ELF-1 (cell line): ENCODE data around the gene RAD9A.
A peak's percentile ranks its signal among the peaks of the same experiment; 100 is the strongest.
"Not testable (repeated sequence)": the region's sequence is repeated elsewhere in the genome, so short reads cannot be mapped to it uniquely, and the experiment has no call there.

Experiments used
- DNase-seq: peaks from one replicate; pipeline ENCODE4 v3.0.0-alpha.2; 2016; ENCODE audit warnings: low read depth, low spot score

Gene RAD9A

DNA sequence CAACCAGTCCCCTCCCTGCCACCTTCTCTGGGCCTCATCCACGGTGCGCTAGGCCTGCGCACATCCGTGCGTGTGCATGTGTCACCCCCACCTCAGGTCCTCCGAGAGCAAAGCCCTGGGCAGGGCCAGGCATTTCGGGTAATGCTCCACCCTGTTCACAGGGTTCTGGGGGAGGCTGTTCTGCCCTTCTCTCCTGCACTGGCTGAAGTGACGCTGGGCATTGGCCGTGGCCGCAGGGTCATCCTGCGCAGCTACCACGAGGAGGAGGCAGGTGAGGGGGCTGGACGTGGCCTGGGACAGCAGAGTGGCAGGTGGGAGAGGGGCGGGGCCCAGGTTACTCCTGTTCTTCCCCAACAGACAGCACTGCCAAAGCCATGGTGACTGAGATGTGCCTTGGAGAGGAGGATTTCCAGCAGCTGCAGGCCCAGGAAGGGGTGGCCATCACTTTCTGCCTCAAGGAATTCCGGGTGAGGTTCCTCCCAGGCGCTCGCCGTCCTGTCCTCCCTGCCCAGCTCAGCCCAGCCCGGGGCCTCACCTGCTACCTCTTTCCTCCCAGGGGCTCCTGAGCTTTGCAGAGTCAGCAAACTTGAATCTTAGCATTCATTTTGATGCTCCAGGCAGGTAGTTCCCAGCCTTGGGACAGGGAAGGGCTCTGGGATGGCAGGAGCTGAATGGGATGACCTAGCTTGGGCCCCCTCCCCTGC is 3.9 kb downstream of the RAD9A start:
- no peak for DNase-seq

DNA sequence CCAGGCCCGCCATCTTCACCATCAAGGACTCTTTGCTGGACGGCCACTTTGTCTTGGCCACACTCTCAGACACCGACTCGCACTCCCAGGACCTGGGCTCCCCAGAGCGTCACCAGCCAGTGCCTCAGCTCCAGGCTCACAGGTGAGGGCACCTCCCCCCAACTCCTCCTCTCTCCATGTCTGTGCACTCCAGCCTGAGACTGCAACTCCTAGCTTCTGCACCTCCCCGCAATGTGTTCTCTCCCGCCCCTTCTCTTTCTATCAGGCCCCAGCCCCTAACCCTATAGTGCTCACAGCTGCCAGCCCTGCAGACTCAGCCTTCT is 4.4 kb downstream of the RAD9A start:
- DNase-seq, result no peak

DNA sequence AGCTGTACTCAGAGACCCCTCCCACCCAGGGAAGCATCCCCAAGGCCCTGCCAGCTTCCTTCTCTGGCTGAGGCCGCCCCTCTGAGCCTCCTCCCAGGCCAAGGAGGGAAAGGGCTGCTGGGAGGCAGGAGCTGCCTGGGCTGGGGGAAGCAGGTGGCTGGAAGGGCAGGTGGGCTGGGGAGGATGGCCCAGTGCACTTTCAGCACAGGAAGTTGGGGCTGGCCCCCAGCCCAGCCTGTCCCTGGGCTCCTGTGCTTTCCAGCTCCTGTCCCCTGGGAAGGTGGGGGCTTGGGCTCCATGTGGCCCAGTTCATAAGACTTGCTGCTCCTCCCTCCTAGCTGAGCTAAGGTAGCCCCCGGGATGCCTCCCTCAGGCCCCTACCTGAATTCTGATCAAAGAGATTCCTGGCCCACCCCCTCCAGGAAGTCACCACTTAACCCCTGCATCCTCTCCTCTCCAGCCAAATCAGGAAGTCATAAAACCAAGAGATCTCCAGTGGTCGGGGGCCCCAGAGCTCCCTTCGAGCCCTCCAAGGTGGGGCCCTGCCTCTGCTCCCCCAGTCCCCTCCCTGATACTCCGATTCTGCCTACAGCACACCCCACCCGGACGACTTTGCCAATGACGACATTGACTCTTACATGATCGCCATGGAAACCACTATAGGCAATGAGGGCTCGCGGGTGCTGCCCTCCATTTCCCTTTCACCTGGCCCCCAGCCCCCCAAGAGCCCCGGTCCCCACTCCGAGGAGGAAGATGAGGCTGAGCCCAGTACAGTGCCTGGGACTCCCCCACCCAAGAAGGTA is 5.0 kb downstream of the RAD9A start:
- peak; percentile 53 for DNase-seq

DNA sequence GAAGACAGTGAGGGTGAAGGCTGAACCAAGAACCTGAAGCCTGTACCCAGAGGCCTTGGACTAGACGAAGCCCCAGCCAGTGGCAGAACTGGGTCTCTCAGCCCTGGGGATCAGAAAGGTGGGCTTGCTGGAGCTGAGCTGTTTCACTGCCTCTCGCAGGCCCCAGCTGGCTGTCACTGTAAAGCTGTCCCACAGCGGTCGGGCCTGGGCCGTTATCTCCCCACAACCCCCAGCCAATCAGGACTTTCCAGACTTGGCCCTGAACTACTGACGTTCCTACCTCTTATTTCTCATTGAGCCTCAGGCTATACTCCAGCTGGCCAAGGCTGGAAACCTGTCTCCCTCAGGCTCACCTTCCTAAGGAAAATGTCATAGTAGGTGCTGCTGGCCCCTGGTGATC is 5.8 kb downstream of the RAD9A start:
- no peak for DNase-seq

DNA sequence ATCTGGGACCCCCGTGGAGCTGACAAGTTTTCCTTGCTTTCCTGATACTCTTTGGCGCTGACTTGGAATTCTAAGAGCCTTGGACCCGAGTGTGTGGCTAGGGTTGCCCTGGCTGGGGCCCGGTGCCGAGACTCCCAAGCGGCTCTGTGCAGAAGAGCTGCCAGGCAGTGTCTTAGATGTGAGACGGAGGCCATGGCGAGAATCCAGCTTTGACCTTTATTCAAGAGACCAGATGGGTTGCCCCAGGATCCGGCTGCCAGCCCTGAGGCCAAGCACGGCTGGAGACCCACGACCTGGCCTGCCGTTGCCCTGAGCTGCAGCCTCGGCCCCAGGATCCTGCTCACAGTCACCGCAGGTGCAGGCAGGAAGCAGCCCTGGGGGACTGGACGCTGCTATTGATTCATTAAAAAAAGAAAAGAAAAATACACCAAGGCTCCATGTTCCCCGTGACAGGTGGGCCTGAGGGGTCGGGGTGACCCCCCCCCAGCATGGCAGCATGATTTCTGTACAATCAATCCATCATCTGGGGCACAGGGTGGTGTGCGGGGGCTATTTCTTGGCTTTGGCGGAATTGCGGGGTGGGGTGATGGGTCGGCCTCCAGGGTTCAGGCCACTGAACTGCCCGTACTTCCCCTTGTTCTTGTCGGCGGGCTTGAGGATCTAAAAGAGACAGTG is 6.3 kb downstream of the RAD9A start:
- no peak for DNase-seq

DNA sequence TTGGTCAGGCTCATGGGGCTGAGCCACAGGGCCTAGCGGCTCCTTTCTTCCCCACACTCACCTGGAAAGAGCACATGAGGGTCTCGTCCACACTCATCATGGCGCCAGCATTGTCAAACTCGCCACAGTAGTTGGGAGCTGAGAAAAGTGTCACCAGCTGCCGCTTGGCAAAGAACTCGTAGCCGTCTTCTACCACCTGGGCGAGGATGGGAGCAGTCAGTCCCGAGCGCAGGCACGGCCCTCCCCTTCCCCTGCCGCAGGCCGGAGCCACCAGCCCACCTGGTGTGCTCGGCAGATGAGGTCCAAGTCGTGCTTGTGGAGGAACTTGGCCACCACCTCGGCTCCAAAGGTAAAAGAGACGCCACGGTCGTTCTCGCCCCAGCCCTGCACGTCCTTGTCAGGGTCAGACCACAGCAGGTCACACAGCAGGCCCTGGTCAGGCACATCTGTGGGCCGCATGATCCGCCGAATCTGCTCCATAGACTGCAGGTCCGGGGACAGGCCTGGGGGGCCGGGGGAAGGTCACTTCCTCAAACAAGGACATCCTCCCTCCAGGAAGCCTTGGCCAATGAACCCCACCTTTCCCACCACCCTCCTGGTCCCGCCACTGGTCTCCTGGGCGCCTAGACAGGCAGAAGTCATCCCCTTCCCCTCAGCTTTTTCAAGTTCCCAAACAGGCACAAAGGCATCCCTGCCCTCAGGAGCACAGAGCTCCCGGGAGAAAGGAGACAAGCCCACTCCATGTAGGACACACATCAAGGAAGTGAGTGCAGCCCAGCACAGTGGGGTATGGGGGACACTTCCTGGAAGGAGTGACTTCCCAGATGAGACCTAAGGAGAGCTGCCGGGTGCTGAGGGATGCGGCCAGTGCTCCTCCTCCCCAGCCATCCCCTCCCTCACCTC is 7.1 kb downstream of the RAD9A start:
- DNase-seq, result no peak

DNA sequence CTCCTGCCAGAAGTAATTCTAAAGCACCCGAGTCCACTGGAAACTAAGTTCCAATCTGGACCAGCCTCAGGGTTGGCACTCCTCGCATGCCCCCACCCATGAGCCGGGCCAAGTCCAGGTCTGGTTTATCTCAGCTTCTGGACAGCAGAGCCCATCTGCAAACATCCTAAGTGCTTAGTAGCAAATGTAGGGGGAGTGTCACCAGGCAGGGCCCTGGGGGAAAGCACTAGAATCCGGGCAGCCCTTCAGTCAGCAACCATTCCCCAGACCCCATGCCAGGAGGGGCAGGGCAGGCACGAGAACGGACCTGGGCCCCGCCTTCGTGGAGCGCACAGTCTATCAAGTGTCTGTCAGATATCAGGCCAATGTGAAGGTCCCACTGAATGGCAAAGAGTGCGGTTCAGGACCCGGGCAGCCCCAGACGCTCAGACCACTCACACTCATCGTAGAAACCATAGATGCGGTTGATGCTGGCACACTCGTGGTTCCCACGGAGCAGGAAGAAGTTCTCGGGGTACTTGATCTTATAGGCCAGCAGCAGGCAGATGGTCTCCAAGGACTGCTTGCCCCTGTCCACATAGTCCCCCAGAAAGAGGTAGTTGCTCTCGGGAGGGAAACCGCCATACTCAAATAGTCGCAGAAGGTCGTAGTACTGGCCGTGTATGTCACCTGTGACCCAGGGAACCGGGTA is 8.6 kb downstream of the RAD9A start:
- DNase-seq, result peak; percentile 58

DNA sequence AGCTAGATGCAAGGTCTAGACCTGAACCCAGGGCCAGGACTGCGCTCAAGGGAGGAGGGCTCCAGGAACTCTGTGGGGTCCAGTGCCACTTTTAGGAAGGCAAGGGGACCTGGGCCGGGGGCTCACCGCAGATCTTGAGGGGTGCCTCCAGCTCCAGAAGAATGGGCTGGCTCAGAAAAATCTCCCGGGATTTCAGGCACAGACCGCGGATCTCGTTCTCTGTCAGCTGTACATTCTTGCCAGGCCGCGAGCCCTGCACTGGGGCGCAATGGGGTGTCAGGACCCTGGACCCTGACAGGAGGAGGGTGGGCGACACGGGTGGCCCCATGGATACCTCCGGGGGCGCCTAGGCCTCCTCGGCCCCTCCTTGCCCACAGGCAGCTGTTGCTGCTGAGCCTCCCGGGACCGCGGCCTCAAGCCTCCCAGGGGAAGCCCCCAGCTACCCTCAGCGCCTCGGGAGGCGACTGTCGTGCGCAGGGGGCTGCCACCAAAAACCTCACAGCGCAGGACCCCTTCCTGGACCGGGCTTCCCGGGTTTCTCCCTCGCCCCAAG is 9.2 kb downstream of the RAD9A start:
- no peak for DNase-seq

DNA sequence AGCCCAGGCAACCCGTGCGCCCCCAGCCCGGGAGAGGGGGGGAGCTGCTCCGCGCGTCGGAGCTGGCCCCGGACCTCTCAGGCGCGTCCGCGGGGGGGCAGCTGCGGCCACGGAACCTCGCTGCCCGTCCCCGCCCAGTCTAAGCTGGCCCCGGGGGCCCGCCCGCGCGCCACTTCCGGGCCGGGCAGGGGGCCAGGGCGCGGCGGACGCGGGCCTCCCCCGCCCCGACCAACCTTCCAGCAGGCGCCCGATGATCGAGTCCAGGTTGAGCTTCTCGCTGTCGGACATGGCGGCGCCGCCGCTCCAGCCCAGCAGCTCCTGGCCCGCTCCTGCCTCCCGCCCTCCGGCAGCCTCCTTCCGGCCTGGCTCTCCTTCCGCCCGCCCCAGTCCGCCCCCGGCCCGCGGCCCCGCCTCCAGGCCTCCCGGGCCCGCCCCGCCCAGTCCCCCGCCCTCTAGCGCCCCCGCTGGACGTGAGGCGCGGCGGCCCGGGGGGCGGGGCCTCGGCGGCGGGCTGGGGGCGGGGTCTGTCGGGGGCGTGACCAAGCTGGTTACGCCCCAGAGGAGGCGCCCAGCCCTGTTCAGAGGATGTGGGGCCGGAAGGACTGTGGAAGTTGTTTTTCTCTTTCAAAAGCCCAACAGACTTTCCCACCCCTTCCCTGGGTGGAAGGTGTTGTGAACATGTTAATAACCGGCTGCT is 9.9 kb downstream of the RAD9A start, which contains the start of gene PPP1CA:
Gene PPP1CA, minus strand, starts transcription at position 364 of the 697 bp plus-strand sequence. Its CDS starts 76 bp downstream, at position 288.
- peak; percentile 75 for DNase-seq

DNA sequence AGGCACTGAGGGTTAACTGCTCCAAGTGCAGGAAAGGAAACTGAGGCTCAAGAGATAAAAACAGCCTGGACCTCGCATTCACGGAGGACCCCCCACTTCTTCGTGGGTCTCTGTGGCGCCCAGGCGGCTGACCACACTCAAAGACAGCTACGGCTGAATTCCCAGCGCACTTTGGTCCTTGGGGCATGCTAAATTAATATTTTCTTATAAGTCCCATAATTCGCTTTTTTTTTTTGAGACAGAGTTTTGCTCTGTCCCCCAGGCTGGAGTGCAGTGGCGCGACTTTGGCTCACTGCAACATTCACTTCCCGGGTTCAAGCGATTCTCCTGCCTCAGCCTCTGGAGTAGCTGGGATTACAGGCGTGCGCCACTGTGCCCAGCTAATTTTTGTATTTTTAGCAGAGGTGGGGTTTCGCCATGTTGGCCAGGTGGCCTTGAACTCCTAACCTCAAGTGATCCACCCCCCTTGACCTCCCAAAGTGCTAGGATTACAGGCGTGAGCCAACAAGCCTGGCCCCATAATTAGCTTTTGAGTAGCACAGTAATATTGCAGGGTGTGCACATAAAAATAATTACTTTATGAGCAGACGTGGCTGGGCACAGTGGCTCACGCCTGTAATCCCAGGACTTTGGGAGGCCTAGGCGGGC is 10.5 kb downstream of the RAD9A start:
- DNase-seq, result not testable (repeated sequence)

DNA sequence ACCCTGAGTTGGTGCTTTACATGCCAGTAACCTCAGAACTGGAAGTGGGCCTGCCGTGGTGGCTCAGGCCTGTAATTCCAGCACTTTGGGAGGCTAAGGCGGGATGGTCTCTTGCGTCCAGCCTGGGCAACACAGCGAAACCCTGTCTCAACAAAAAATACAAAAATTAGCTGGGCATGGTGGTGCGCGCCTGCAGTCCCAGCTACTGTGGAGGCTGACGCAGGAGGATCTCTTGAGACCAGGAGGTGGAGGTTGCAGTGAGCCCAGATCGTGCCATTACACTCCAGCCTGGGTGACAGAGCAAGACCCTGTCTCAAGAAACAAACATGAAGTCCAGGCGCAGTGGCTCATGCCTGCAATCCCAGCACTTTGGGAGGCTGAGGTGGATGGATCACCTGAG is 11.3 kb downstream of the RAD9A start:
- DNase-seq, result not testable (repeated sequence)

DNA sequence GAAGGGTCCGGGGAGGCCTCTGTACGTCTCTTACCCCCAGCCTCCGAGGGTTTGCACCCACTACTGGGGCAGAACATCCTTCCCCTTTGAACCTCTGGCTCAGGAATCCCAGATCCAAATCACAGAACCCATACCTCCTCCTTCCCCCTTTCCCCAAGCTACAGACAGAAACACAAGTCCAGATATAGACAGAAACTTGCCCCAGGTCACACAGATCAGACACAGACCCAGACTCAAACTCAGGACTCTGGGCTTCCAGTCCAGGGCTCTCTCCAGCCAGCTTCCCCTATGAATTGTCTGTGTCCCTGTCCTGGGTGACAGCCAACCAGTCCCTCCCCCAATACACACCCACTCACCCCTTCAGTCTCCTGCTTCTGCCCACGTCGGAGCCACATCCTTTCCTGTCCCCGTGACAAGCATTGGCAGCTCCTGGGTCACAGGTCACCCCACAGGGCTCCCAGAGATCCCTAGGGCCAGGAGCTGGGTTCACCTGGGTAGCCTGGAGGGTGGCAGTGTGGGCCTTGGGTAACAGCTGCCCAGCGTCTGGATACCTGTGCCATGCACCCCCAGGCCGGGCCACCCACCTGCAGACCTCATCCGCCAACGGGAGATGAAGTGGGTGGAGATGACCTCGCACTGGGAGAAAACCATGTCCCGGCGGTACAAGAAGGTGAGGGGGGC is 12.9 kb downstream of the RAD9A start:
- no peak for DNase-seq

DNA sequence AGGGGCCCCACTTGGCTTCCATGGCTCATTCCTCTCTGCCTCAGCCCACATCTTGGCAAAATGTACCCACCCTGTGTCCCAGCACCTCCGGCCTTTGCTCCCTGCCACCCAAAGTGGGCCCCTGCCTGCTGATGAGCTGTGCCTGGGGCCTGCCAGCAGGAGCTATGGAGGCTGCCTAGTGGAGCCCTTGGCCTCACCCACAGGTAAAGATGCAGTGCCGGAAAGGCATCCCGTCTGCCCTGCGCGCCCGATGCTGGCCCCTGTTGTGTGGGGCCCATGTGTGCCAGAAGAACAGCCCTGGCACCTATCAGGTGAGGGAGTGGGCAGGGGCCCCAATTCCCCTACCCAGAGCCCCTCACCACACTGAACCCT is 13.4 kb downstream of the RAD9A start:
- no peak for DNase-seq

DNA sequence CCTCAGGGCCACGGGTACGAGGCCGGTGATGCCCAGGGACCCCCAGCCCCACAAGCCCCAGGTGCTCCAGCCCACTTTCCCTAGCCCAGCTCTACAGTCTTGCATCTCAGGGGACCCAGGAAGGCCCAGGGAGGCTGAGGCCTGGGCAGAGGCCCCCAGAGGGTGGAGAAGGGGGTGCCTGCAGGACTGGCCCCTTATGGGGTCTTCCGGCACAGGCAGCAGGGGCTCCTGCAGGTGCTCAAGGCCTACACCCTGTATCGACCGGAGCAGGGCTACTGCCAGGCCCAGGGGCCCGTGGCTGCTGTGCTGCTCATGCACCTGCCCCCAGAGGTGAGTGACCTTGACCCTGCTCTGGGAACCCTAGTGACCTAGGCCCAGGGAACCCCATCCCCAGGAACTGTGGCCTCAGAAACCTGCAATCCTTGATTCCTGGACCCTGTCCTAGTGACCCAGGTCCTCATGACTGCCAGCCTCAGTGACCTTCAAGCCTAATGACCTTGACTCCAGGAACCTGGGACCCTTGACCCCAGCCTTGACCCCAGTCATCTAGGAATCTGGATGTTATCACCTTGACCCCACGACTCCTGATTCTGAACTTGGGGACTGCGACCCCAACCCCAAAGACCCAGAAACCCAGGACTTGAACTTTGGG is 14.0 kb downstream of the RAD9A start:
- no peak for DNase-seq

DNA sequence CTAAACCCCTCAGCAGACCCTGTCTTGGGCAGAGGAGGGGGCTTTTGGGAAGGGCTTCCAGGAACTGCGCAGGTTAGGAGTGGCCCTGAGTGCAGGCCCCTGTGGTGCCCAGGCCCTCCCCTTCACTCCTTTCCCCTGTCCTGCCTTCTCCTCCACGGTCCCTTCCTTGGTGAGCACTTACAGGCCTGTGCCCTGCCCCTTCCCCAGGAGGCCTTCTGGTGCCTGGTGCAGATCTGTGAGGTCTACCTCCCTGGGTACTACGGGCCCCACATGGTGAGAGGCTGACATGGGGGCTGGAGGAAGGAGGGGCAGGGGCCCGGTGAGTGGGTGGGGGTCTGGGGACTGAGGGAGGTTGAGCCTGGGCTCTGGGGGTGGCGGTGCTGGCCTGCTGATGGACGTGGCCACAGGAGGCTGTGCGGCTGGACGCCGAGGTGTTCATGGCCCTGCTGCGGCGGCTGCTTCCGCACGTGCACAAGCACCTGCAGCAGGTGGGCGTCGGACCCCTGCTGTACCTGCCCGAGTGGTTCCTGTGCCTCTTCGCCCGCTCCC is 14.7 kb downstream of the RAD9A start:
- no peak for DNase-seq

DNA sequence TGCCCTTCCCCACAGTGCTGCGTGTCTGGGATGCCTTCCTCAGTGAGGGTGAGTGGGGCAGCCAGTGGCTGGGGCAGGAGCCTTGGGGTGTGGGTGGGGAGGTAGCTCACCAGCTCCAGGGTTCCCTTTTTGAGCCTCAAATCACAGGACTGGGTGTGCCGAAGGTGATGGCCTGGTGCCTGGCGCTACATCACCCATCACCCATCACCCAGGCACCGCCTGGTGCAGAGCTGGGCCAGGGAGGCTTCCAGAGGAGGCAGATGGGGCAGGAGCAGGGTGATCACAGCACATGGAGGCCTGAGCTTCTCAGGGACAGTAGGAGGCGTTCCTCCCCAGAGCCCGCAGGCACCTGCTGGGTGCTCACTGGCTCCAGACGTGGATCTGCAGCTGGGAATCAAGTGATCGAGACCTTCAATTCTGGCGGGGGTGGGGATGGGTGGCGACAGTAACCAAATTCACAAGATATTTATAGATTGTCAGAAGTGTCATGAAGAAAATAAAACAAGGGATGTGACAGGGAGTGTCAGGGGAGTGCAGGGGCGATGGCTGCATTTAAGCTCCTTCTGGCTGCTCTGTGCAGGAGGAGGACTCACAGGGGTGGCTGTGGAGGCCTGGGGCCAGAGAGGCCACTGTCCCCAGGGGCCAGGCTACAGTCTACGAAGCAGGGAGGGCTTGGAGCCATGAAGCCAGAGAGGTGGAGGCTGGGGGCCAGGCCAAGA is 15.3 kb downstream of the RAD9A start:
- DNase-seq, result no peak

DNA sequence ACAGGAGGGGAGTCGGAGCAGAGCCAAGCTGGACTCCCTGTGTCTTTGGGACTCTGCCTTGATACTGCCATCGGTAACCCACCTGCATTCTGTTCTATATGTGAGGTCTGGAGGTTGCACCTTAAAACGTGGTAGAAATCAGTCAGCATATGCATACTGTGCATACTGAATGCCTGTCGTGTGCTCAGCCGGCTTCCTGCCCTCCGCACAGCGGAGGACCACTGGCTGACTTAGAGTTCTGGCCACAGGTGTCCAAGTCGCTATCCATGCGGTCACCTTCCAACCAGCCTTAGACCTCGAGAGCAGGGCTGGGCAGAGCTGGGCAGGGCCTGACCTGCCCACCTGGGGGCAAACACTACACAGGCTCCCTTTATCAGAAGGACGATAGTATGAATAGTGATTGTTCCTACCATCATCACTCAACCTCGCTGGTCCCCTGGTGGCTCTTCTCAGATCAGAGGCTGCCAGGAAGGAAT is 15.9 kb downstream of the RAD9A start:
- DNase-seq, result no peak
